OCI-LY1 (cell line): ENCODE results near the gene ZNF441.

Experiments
- EZH2 ChIP-seq: fragments of 200-600 bp; sonication (generic), shearing (Covaris generic); IDR thresholded peaks from 2 replicates; pipeline ENCODE4 v1.8.0; 2017; ENCODE audit warnings: borderline replicate concordance, mixed run types, mild to moderate bottlenecking, antibody characterized with exemption, low read length, moderate library complexity, mixed read lengths
- TF ChIP-seq, protein P1 (sequence below): fragments of 200-600 bp; sonication (generic), shearing (Covaris generic); IDR thresholded peaks from 2 replicates; pipeline ENCODE4 v1.5.1; 2017; ENCODE audit warnings: mild to moderate bottlenecking, antibody characterized with exemption, low read length, moderate library complexity, mixed read lengths

DNA sequence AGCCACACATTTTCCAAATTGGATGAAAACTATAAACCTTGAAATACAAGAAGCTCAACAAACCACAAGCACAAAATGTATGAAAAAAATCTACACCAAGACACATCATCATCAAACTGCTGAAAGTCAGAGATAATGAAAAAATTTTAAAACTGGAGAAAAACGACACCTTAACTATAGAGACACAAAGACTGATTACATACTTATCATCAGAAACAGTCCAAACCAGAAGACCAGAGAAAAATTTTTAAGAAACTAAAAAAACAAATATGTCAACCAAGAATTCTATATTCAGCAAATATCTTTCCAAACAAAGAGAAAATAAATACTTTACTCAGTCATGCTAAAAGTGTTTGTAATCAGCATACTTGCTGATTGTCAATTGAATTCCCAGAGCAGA lies 19.5 kb upstream of the ZNF441 start:
- TF ChIP-seq, protein P1, sequence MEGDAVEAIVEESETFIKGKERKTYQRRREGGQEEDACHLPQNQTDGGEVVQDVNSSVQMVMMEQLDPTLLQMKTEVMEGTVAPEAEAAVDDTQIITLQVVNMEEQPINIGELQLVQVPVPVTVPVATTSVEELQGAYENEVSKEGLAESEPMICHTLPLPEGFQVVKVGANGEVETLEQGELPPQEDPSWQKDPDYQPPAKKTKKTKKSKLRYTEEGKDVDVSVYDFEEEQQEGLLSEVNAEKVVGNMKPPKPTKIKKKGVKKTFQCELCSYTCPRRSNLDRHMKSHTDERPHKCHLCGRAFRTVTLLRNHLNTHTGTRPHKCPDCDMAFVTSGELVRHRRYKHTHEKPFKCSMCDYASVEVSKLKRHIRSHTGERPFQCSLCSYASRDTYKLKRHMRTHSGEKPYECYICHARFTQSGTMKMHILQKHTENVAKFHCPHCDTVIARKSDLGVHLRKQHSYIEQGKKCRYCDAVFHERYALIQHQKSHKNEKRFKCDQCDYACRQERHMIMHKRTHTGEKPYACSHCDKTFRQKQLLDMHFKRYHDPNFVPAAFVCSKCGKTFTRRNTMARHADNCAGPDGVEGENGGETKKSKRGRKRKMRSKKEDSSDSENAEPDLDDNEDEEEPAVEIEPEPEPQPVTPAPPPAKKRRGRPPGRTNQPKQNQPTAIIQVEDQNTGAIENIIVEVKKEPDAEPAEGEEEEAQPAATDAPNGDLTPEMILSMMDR = no peak
- TF ChIP-seq EZH2 = no peak
